Fibroblast of lung (primary cell): ENCODE data around the gene BRINP3.

Source experiments
- CTCF ChIP-seq, 2 donors: IDR thresholded peaks in 1 of 2; conservative IDR thresholded peaks in 1 of 2; 1 replicate in 1 of 2; 2 replicates in 1 of 2; pipeline ENCODE4 v1.5.1; 2011 to 2012; ENCODE audit warnings: low read length in 2 of 2, control low read depth in 1 of 2, inconsistent platforms in 1 of 2, low read depth in 1 of 2, mild to moderate bottlenecking in 1 of 2
- EZH2 ChIP-seq: IDR thresholded peaks from 2 replicates; pipeline ENCODE4 v1.5.1; 2012; ENCODE audit warnings: low read length, control low read depth, mild to moderate bottlenecking; ENCODE audit errors: missing control alignments

- TF ChIP-seq CTCF (conservative IDR thresholded peaks at IDR 0.05 in 1 of 2, IDR thresholded peaks at IDR 0.05 in 1 of 2; ENCODE audit: low read depth in 1 of 2, low read length in 2 of 2): no peak
- no peak for TF ChIP-seq EZH2
Measured at GRCh38 chr1:190464690-190465089, 13.0 kb downstream of the BRINP3 start.
